Measurements from ENCODE around the gene EIF4EBP2.
A peak's percentile ranks its signal among the peaks of the same experiment; 100 is the strongest.

EIF4EBP2 gene

GRCh38 chr10:70404787-70405036, 767 bp downstream of the EIF4EBP2 start:
- Mint-ChIP-seq H3K9me3 (peaks cover 2% of the 10 kb centered on the region), H3K4me1 (peaks cover 42% of the 10 kb centered on the region), H3K27ac (peak overlapping the region; percentile 84 to 96 (median 93)), H3K36me3 (ENCODE audit: low read depth) (peaks cover 36% of the 10 kb centered on the region), H3K27me3 (ENCODE audit: low read depth) (no peaks in the 10 kb centered on the region), H3K4me3 (peak overlapping the region; percentile 99 to 100 (median 99))
- TF ChIP-seq, protein P1, sequence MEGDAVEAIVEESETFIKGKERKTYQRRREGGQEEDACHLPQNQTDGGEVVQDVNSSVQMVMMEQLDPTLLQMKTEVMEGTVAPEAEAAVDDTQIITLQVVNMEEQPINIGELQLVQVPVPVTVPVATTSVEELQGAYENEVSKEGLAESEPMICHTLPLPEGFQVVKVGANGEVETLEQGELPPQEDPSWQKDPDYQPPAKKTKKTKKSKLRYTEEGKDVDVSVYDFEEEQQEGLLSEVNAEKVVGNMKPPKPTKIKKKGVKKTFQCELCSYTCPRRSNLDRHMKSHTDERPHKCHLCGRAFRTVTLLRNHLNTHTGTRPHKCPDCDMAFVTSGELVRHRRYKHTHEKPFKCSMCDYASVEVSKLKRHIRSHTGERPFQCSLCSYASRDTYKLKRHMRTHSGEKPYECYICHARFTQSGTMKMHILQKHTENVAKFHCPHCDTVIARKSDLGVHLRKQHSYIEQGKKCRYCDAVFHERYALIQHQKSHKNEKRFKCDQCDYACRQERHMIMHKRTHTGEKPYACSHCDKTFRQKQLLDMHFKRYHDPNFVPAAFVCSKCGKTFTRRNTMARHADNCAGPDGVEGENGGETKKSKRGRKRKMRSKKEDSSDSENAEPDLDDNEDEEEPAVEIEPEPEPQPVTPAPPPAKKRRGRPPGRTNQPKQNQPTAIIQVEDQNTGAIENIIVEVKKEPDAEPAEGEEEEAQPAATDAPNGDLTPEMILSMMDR (IDR thresholded peaks at IDR 0.05; ENCODE audit: unreplicated experiment in 3 of 3), result no peak

DNA sequence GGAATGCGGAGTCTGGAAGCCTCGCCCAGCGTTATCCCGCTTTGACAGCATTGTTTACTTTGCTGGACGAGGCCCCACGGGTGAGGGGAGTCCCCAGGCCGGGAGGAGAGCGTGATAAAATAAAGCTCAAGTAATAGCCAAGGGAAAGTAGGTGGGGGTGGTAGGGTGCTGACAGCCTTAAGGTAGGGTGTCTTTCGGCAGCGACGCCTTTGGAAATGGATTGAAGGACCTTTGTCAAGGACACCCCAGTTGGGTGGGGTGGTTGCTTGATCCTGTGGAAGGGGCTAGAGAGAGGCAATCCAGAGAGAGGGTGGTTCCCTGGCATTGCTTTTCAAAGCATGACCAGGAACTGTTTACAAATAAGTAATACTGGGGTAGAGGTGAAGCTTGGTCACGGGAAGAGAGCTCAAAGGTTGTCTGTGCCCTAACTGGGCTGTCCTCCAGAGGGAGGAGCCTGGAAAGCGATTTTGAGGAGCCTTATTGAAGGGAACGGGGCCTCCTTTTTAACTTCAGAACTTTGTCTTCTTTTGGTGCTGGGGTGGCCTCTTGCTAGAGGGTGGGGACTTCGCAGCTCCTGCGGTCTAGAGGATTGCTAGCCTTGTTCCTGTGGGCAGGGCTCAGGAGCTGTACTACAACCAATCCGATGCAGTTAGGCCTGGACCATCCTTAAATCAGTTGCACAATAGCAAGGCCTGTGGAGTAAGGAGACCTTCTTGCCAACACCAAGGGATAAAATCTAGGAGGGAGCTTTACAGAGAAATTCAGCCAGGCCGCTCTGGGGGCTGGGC, 1.3 kb downstream of the EIF4EBP2 start:
- Mint-ChIP-seq H3K36me3 (ENCODE audit: low read depth) (peaks cover 39% of the 10 kb centered on the region), H3K27ac (peak overlapping the region; percentile 84 to 96 (median 93)), H3K9me3 (peaks cover 2% of the 10 kb centered on the region), H3K27me3 (ENCODE audit: low read depth) (no peaks in the 10 kb centered on the region), H3K4me3 (peak overlapping the region; percentile 99 to 100 (median 99)), H3K4me1 (peaks cover 45% of the 10 kb centered on the region)
- TF ChIP-seq, protein P1 (IDR thresholded peaks at IDR 0.05; ENCODE audit: unreplicated experiment in 3 of 3), result no peak

- Mint-ChIP-seq H3K9me3 (peaks cover 2% of the 10 kb centered on the region), H3K27me3 (ENCODE audit: low read depth) (no peaks in the 10 kb centered on the region)
- TF ChIP-seq, protein P1 (IDR thresholded peaks at IDR 0.05; ENCODE audit: unreplicated experiment in 3 of 3), result no peak
These were observed 5.8 kb downstream of the EIF4EBP2 start for GRCh38 chr10:70409772-70410171.

GRCh38 chr10:70410608-70411007, 6.7 kb downstream of the EIF4EBP2 start:
- H3K27ac Mint-ChIP-seq, result peak overlapping the region in 1 of 3 experiments; percentile 61
- TF ChIP-seq, protein P1 (IDR thresholded peaks at IDR 0.05; ENCODE audit: unreplicated experiment in 3 of 3), result no peak
- peaks cover 2% of the 10 kb centered on the region for H3K9me3 Mint-ChIP-seq
- no peaks in the 10 kb centered on the region for H3K27me3 Mint-ChIP-seq (ENCODE audit: low read depth)
- H3K4me1 Mint-ChIP-seq, result peaks cover 61% of the 10 kb centered on the region
- no peak overlapping the region for H3K4me3 Mint-ChIP-seq
- H3K36me3 Mint-ChIP-seq (ENCODE audit: low read depth), result peaks cover 51% of the 10 kb centered on the region

More at GRCh38 chr10:70409772-70410171, 5.8 kb downstream of the EIF4EBP2 start:
- Mint-ChIP-seq H3K4me3 (no peak overlapping the region), H3K27ac (no peak overlapping the region), H3K36me3 (ENCODE audit: low read depth) (peaks cover 49% of the 10 kb centered on the region), H3K4me1 (peaks cover 69% of the 10 kb centered on the region)

- H3K27me3 Mint-ChIP-seq (ENCODE audit: low read depth), result no peaks in the 10 kb centered on the region
- TF ChIP-seq, protein P1 (IDR thresholded peaks at IDR 0.05; ENCODE audit: unreplicated experiment in 3 of 3), result no peak
These were observed 8.4 kb downstream of the EIF4EBP2 start for GRCh38 chr10:70412356-70412755.

GRCh38 chr10:70417568-70417967, 13.6 kb downstream of the EIF4EBP2 start:
- H3K27me3 Mint-ChIP-seq (ENCODE audit: low read depth), result no peaks in the 10 kb centered on the region
- TF ChIP-seq, protein P1 (IDR thresholded peaks at IDR 0.05; ENCODE audit: unreplicated experiment in 3 of 3), result no peak
- H3K4me1 Mint-ChIP-seq, result peaks cover 11% of the 10 kb centered on the region
- peaks cover 45% of the 10 kb centered on the region for H3K36me3 Mint-ChIP-seq (ENCODE audit: low read depth)
- no peak overlapping the region for H3K4me3 Mint-ChIP-seq
- no peak overlapping the region for H3K27ac Mint-ChIP-seq
- no peaks in the 10 kb centered on the region for H3K9me3 Mint-ChIP-seq

More at GRCh38 chr10:70412356-70412755, 8.4 kb downstream of the EIF4EBP2 start:
- Mint-ChIP-seq H3K4me1 (peaks cover 48% of the 10 kb centered on the region), H3K27ac (peak overlapping the region in 1 of 3 experiments; percentile 37), H3K36me3 (ENCODE audit: low read depth) (peaks cover 41% of the 10 kb centered on the region), H3K9me3 (peaks cover 2% of the 10 kb centered on the region), H3K4me3 (no peak overlapping the region)

All from nephron (organoid).